WTC11 (cell line): ENCODE results near the gene SDK2. TPM values are rescaled to one million over a fixed set of nuclear protein-coding genes. Genes with fewer than 3 reads are reported as not detected.

Source experiments
- AFF4 ChIP-seq: sonication (generic); formaldehyde crosslinking; IDR thresholded peaks from 2 replicates; pipeline ENCODE4 v1.8.1; 2023; ENCODE audit warnings: mild to moderate bottlenecking, missing genetic modification reagents, borderline replicate concordance
- ATF2 ChIP-seq: sonication (generic); formaldehyde crosslinking; IDR thresholded peaks from 2 replicates; pipeline ENCODE4 v1.8.1; 2022; ENCODE audit warnings: low read depth, missing genetic modification reagents, borderline replicate concordance
- CBFB ChIP-seq: sonication (generic); formaldehyde crosslinking; IDR thresholded peaks from 2 replicates; pipeline ENCODE4 v1.8.1; 2022; ENCODE audit warnings: mild to moderate bottlenecking, low read depth, missing genetic modification reagents
- CDX4 ChIP-seq: fragments of 250-450 bp; sonication (Bioruptor Pico); IDR thresholded peaks from 2 replicates; pipeline ENCODE4 v1.9.0; 2021; ENCODE audit warnings: moderate library complexity, mild to moderate bottlenecking, inconsistent platforms, borderline replicate concordance
- E2F1 ChIP-seq: sonication (generic); formaldehyde crosslinking; IDR thresholded peaks from 2 replicates; pipeline ENCODE4 v1.8.0; 2022; ENCODE audit warnings: mild to moderate bottlenecking, missing genetic modification reagents
- FOXP1 ChIP-seq: sonication (generic); formaldehyde crosslinking; IDR thresholded peaks from 2 replicates; pipeline ENCODE4 v1.8.0; 2022; ENCODE audit warnings: missing genetic modification reagents, mild to moderate bottlenecking, moderate library complexity, borderline replicate concordance
- GRHL2 ChIP-seq: fragments of 250-450 bp; sonication (Bioruptor Pico); IDR thresholded peaks from 2 replicates; pipeline ENCODE4 v1.8.0; 2022; ENCODE audit warnings: mild to moderate bottlenecking, moderate library complexity; ENCODE audit not compliant: insufficient replicate concordance, severe bottlenecking
- IRF2 ChIP-seq: sonication (generic); formaldehyde crosslinking; IDR thresholded peaks from 2 replicates; pipeline ENCODE4 v1.8.0; 2022; ENCODE audit warnings: low read depth, missing genetic modification reagents, borderline replicate concordance
- JAZF1 ChIP-seq: fragments of 250-450 bp; sonication (Bioruptor Pico); IDR thresholded peaks from 2 replicates; pipeline ENCODE4 v1.9.0; 2021; ENCODE audit warnings: moderate library complexity, mild to moderate bottlenecking, inconsistent platforms
- MYBL2 ChIP-seq: sonication (generic); formaldehyde crosslinking; IDR thresholded peaks from 2 replicates; pipeline ENCODE4 v1.8.1; 2023; ENCODE audit warnings: mild to moderate bottlenecking, moderate library complexity, missing genetic modification reagents
- NFE2L1 ChIP-seq: sonication (generic); formaldehyde crosslinking; IDR thresholded peaks from 2 replicates; pipeline ENCODE4 v1.8.1; 2023; ENCODE audit warnings: missing genetic modification reagents
- NR1H2 ChIP-seq: sonication (generic); formaldehyde crosslinking; IDR thresholded peaks from 2 replicates; pipeline ENCODE4 v1.9.0; 2021; ENCODE audit warnings: mild to moderate bottlenecking, moderate library complexity, missing genetic modification reagents
- SMAD3 ChIP-seq: sonication (generic); formaldehyde crosslinking; IDR thresholded peaks from 2 replicates; pipeline ENCODE4 v1.8.0; 2022; ENCODE audit warnings: missing genetic modification reagents, mild to moderate bottlenecking, borderline replicate concordance
- SOX15 ChIP-seq: fragments of 250-450 bp; sonication (Bioruptor Pico); IDR thresholded peaks from 2 replicates; pipeline ENCODE4 v1.9.0; 2021; ENCODE audit warnings: mild to moderate bottlenecking
- TEAD1 ChIP-seq: sonication (generic); formaldehyde crosslinking; IDR thresholded peaks from 2 replicates; pipeline ENCODE4 v1.8.0; 2022; ENCODE audit warnings: mild to moderate bottlenecking, missing genetic modification reagents
- TP53 ChIP-seq: sonication (generic); formaldehyde crosslinking; IDR thresholded peaks from 2 replicates; pipeline ENCODE4 v1.8.1; 2023; ENCODE audit warnings: mild to moderate bottlenecking, missing genetic modification reagents
- ZNF138 ChIP-seq: sonication (generic); formaldehyde crosslinking; conservative IDR thresholded peaks from 2 replicates; pipeline ENCODE4 v1.8.1; 2022; ENCODE audit warnings: mild to moderate bottlenecking, moderate library complexity, missing genetic modification reagents
- ZNF263 ChIP-seq: sonication (generic); formaldehyde crosslinking; IDR thresholded peaks from 2 replicates; pipeline ENCODE4 v1.8.1; 2022; ENCODE audit warnings: low read depth, mild to moderate bottlenecking, moderate library complexity, missing genetic modification reagents
- ZNF281 ChIP-seq: sonication (generic); formaldehyde crosslinking; IDR thresholded peaks from 2 replicates; pipeline ENCODE4 v1.8.0; 2023; ENCODE audit warnings: mild to moderate bottlenecking, missing genetic modification reagents
- ZNF416 ChIP-seq: fragments of 250-450 bp; sonication (Bioruptor Pico); IDR thresholded peaks from 2 replicates; pipeline ENCODE4 v1.9.0; 2021; ENCODE audit warnings: mild to moderate bottlenecking, inconsistent platforms
- ZNF423 ChIP-seq: fragments of 250-450 bp; sonication (Bioruptor Pico); IDR thresholded peaks from 2 replicates; pipeline ENCODE4 v2.1.2; 2022; ENCODE audit warnings: mild to moderate bottlenecking, moderate library complexity
- ZNF512 ChIP-seq: sonication (generic); formaldehyde crosslinking; IDR thresholded peaks from 2 replicates; pipeline ENCODE4 v1.8.1; 2022; ENCODE audit warnings: missing genetic modification reagents, borderline replicate concordance
- ZSCAN18 ChIP-seq: fragments of 250-450 bp; sonication (Bioruptor Pico); IDR thresholded peaks from 2 replicates; pipeline ENCODE4 v2.1.2; 2022; ENCODE audit warnings: mild to moderate bottlenecking, moderate library complexity
- total RNA-seq: library from RNA; stranded (reverse); gene quantifications from 3 replicates; pipeline ENCODE4 v1.2.3, GENCODE V29; 2021
- TF ChIP-seq, protein P1 (sequence below): fragments of 250-450 bp; sonication (Bioruptor Pico); IDR thresholded peaks from 2 replicates; pipeline ENCODE4 v1.8.0; 2021; ENCODE audit warnings: mild to moderate bottlenecking

Gene SDK2
- total RNA-seq, 1 experiment from 2014 or later: 14.8 TPM

DNA sequence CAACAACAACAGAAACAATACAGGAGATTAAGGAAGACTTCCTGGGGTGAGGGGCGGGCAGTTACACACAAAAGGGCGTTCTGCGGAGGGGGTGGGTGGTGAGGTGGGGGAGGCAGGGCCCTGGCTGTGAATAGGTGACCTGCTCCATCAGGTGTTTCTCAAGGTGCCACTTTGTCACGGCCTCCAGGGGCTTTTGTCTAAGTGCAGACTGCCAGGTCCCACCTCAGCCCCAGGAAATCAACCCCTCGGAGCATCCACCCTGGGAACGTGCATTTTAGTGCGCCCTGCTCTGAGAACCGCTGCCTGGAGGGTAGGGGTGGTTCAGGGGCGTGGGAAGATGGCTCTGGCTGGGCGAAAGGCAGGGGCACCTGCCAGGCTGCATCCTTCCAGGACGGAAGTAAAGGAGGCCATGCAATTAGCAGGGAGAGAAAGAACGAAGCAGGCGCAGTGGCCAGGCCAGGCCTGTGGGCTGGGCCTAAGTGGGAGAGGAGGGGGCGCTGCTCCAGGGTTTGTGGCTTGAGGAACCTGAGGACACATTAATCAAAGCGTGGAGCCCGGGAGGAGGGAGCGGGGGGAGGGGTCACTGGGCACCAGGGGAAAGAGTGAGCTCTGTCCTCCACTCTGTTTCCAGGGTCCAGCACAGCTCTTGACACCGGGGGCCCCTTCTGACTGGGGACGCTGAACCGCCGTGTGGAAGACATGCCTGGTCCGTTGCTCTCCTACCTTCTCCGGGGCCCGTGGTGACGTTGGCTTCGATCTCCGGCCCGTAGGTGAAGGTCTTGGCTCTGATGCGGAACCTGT is 283.1 kb downstream of the SDK2 start (continued):
- TF ChIP-seq ZSCAN18 (CRISPR knock-in tag): no peak
- 0 out of 2 replicates have a peak, but pooled peaks have one; percentile 22 for TF ChIP-seq ZNF281 (CRISPR knock-in tag)
- TF ChIP-seq AFF4 (CRISPR knock-in tag): no peak
- peak; percentile 65; the same call in 1 of the 2 replicates for TF ChIP-seq FOXP1 (CRISPR knock-in tag)
- TF ChIP-seq ZNF138: no peak
- no peak for TF ChIP-seq CBFB (CRISPR knock-in tag)
- TF ChIP-seq, protein P1, sequence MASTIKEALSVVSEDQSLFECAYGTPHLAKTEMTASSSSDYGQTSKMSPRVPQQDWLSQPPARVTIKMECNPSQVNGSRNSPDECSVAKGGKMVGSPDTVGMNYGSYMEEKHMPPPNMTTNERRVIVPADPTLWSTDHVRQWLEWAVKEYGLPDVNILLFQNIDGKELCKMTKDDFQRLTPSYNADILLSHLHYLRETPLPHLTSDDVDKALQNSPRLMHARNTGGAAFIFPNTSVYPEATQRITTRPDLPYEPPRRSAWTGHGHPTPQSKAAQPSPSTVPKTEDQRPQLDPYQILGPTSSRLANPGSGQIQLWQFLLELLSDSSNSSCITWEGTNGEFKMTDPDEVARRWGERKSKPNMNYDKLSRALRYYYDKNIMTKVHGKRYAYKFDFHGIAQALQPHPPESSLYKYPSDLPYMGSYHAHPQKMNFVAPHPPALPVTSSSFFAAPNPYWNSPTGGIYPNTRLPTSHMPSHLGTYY: no peak
- TF ChIP-seq E2F1 (CRISPR knock-in tag): no peak
- TF ChIP-seq NFE2L1 (CRISPR knock-in tag): no peak
- 0 out of 2 replicates have a peak, but pooled peaks have one; percentile 21 for TF ChIP-seq ZNF423 (CRISPR knock-in tag)
- TF ChIP-seq GRHL2 (CRISPR knock-in tag): no peak
- TF ChIP-seq TEAD1 (CRISPR knock-in tag): no peak
- no peak for TF ChIP-seq ZNF416
- no peak for TF ChIP-seq TP53 (CRISPR knock-in tag)
- no peak for TF ChIP-seq IRF2 (CRISPR knock-in tag)
- no peak for TF ChIP-seq SOX15 (CRISPR knock-in tag)
- TF ChIP-seq ZNF263 (CRISPR knock-in tag): 0 out of 2 replicates have a peak, but pooled peaks have one; percentile 35
- TF ChIP-seq NR1H2 (CRISPR knock-in tag): no peak
- TF ChIP-seq MYBL2 (CRISPR knock-in tag): no peak
- no peak for TF ChIP-seq JAZF1 (CRISPR knock-in tag)
- TF ChIP-seq ATF2: no peak
- TF ChIP-seq CDX4 (CRISPR knock-in tag): no peak
- no peak for TF ChIP-seq ZNF512
- TF ChIP-seq SMAD3 (CRISPR knock-in tag): no peak
